ENCODE measurements around the gene CCDC88A. TPM values are rescaled to one million over a fixed set of nuclear protein-coding genes. Genes with fewer than 3 reads are reported as not detected.
A peak's percentile ranks its signal among the peaks of the same experiment; 100 is the strongest.
"Not testable (repeated sequence)": the region's sequence is repeated elsewhere in the genome, so short reads cannot be mapped to it uniquely, and the experiment has no call there.

CCDC88A gene
- total RNA-seq, 1 donor from 2014 or later, result 59.8 TPM

GRCh38 chr2:55395724-55396605 is 23.7 kb downstream of the CCDC88A start:
- ATAC-seq (no peak), DNase-seq (ENCODE audit: low spot score) (no peak)
- intact Hi-C loops (cut with DNase I), result no loop called here

GRCh38 chr2:55391615-55392242 is 27.9 kb downstream of the CCDC88A start:
- no peak for ATAC-seq
- intact Hi-C loops (cut with DNase I), result no loop called here

GRCh38 chr2:55391155-55391554 is 28.5 kb downstream of the CCDC88A start:
- no peak for ATAC-seq
- intact Hi-C loops (cut with DNase I), result no loop called here

More at GRCh38 chr2:55391615-55392242, 27.9 kb downstream of the CCDC88A start:
- DNase-seq (ENCODE audit: low spot score), result no peak

GRCh38 chr2:55385516-55385915 is 34.1 kb downstream of the CCDC88A start:
- ATAC-seq; DNase-seq (ENCODE audit: low spot score); intact Hi-C loops (cut with DNase I): not testable (repeated sequence)

More at GRCh38 chr2:55391155-55391554, 28.5 kb downstream of the CCDC88A start:
- no peak for DNase-seq (ENCODE audit: low spot score)

GRCh38 chr2:55384786-55385185 is 34.9 kb downstream of the CCDC88A start:
- DNase-seq (ENCODE audit: low spot score) (no peak), ATAC-seq (no peak)
- intact Hi-C loops (cut with DNase I), result no loop called here

GRCh38 chr2:55371376-55371775 is 48.3 kb downstream of the CCDC88A start:
- intact Hi-C loops (cut with DNase I), result no loop called here
- no peak for ATAC-seq
- no peak for DNase-seq (ENCODE audit: low spot score)

- ATAC-seq, result no peak
- DNase-seq (ENCODE audit: low spot score), result no peak
- intact Hi-C loops (cut with DNase I), result no loop called here
These were observed 49.4 kb downstream of the CCDC88A start for GRCh38 chr2:55370208-55370607.

- DNase-seq (ENCODE audit: low spot score), result no peak
- no peak for ATAC-seq
- intact Hi-C loops (cut with DNase I), result loop anchor here (10.0 kb wide), 1 partner anchor 59 kb away; no protein-coding TSS in a partner anchor
These were observed 54.4 kb downstream of the CCDC88A start for GRCh38 chr2:55365303-55365702.

GRCh38 chr2:55364189-55365055 is 55.2 kb downstream of the CCDC88A start:
- DNase-seq (ENCODE audit: low spot score) (no peak), ATAC-seq (peak; percentile 99)
- intact Hi-C loops (cut with DNase I), result loop anchor here (10.0 kb wide), 1 partner anchor 60 kb away; no protein-coding TSS in a partner anchor

GRCh38 chr2:55363636-55364035 is 56.0 kb downstream of the CCDC88A start:
- DNase-seq (ENCODE audit: low spot score) (no peak), ATAC-seq (no peak)
- intact Hi-C loops (cut with DNase I), result loop anchor here (10.0 kb wide), 1 partner anchor 61 kb away; no protein-coding TSS in a partner anchor

- no peak for ATAC-seq
- intact Hi-C loops (cut with DNase I), result loop anchor here (10.0 kb wide), 1 partner anchor 63 kb away; no protein-coding TSS in a partner anchor
These were observed 58.0 kb downstream of the CCDC88A start for GRCh38 chr2:55361465-55362189.

GRCh38 chr2:55358451-55358850 is 61.2 kb downstream of the CCDC88A start:
- no peak for ATAC-seq
- no peak for DNase-seq (ENCODE audit: low spot score)
- intact Hi-C loops (cut with DNase I), result no loop called here

More at GRCh38 chr2:55361465-55362189, 58.0 kb downstream of the CCDC88A start:
- no peak for DNase-seq (ENCODE audit: low spot score)

GRCh38 chr2:55357927-55358326 is 61.7 kb downstream of the CCDC88A start:
- DNase-seq (ENCODE audit: low spot score) (no peak), ATAC-seq (no peak)
- intact Hi-C loops (cut with DNase I), result no loop called here

- no peak for DNase-seq (ENCODE audit: low spot score)
- no peak for ATAC-seq
- intact Hi-C loops (cut with DNase I), result no loop called here
These were observed 62.5 kb downstream of the CCDC88A start for GRCh38 chr2:55357164-55357563.

GRCh38 chr2:55356136-55356535 is 63.5 kb downstream of the CCDC88A start:
- intact Hi-C loops (cut with DNase I); DNase-seq (ENCODE audit: low spot score); ATAC-seq: not testable (repeated sequence)

GRCh38 chr2:55355451-55355850 is 64.2 kb downstream of the CCDC88A start:
- ATAC-seq (no peak), DNase-seq (ENCODE audit: low spot score) (no peak)
- intact Hi-C loops (cut with DNase I), result no loop called here

- DNase-seq (ENCODE audit: low spot score) (no peak), ATAC-seq (no peak)
- intact Hi-C loops (cut with DNase I), result no loop called here
These were observed 68.0 kb downstream of the CCDC88A start for GRCh38 chr2:55351672-55352071.

- intact Hi-C loops (cut with DNase I), result no loop called here
- DNase-seq (ENCODE audit: low spot score), result no peak
- ATAC-seq, result no peak
These were observed 74.6 kb downstream of the CCDC88A start for GRCh38 chr2:55345064-55345463.

Data from sciatic nerve (tissue), 2 donors.